ENCODE results near the gene SH3GL2.

SH3GL2 gene

GRCh38 chr9:17609312-17610005 is 30.6 kb downstream of the SH3GL2 start:
- TF ChIP-seq TCF12 (IDR thresholded peaks at IDR 0.05; ENCODE audit: low read depth) = no peak
- TF ChIP-seq REST (IDR thresholded peaks at IDR 0.05; ENCODE audit: low read depth) = no peak

- TF ChIP-seq TEAD4 (IDR thresholded peaks at IDR 0.05) (no peak), CREB1 (IDR thresholded peaks at IDR 0.05; ENCODE audit: low read depth) (no peak), MAX (IDR thresholded peaks at IDR 0.05) (no peak), EP300 (IDR thresholded peaks at IDR 0.05; ENCODE audit: borderline replicate concordance) (no peak), TCF12 (IDR thresholded peaks at IDR 0.05; ENCODE audit: low read depth) (no peak), YY1 (IDR thresholded peaks at IDR 0.05; ENCODE audit: low read depth) (no peak)
Observed at GRCh38 chr9:17611342-17611741, 32.5 kb downstream of the SH3GL2 start.

GRCh38 chr9:17611917-17612316 is 33.1 kb downstream of the SH3GL2 start:
- no peak for TF ChIP-seq RAD21 (IDR thresholded peaks at IDR 0.05; ENCODE audit: low read depth)
- no peak for TF ChIP-seq USF1 (IDR thresholded peaks at IDR 0.05)
- no peak for TF ChIP-seq MAX (IDR thresholded peaks at IDR 0.05)
- no peak for TF ChIP-seq REST (IDR thresholded peaks at IDR 0.05; ENCODE audit: low read depth)
- no peak for TF ChIP-seq NFIC (IDR thresholded peaks at IDR 0.05)

- TF ChIP-seq EP300 (IDR thresholded peaks at IDR 0.05; ENCODE audit: borderline replicate concordance) (no peak), REST (IDR thresholded peaks at IDR 0.05; ENCODE audit: low read depth) (no peak), TEAD4 (IDR thresholded peaks at IDR 0.05) (no peak)
Observed at GRCh38 chr9:17613758-17614157, 34.9 kb downstream of the SH3GL2 start.

- no peak for TF ChIP-seq USF1 (IDR thresholded peaks at IDR 0.05)
- TF ChIP-seq NFIC (IDR thresholded peaks at IDR 0.05) = no peak
- TF ChIP-seq CEBPB (IDR thresholded peaks at IDR 0.05) = no peak
- no peak for TF ChIP-seq YY1 (IDR thresholded peaks at IDR 0.05; ENCODE audit: low read depth)
- TF ChIP-seq TAF1 (IDR thresholded peaks at IDR 0.05; ENCODE audit: low read depth) = no peak
- TF ChIP-seq EGR1 (IDR thresholded peaks at IDR 0.05) = no peak
- no peak for TF ChIP-seq CREB1 (IDR thresholded peaks at IDR 0.05; ENCODE audit: low read depth)
Observed at GRCh38 chr9:17614250-17614649, 35.4 kb downstream of the SH3GL2 start.

- TF ChIP-seq CEBPB (IDR thresholded peaks at IDR 0.05) (peak; percentile 82), REST (IDR thresholded peaks at IDR 0.05; ENCODE audit: low read depth) (no peak)
Observed at GRCh38 chr9:17614903-17615302, 36.0 kb downstream of the SH3GL2 start.
